Activated B cell treated with CpG ODN at 0.5 μM for 24 hours (primary cell): Measurements from ENCODE around the gene DNAH9. TPM values are rescaled to one million over a fixed set of nuclear protein-coding genes. Genes with fewer than 3 reads are reported as not detected.

ENCODE experiments used
- ATAC-seq: fragments of 200-7000 bp; cut with Tn5 transposase; one replicate; pipeline ENCODE4 v1.10.0; 2021; ENCODE audit warnings: low read depth, mild to moderate bottlenecking, moderate library complexity
- CTCF ChIA-PET: fragments of 350-600 bp; sonication (Branson Sonifier 250); formaldehyde crosslinking; loops from one replicate; lab custom pipeline; 2021; ENCODE audit warnings: antibody characterized with exemption; lab: Charles Lee
- POLR2A ChIA-PET: fragments of 350-600 bp; sonication (Branson Sonifier 250); formaldehyde crosslinking; loops from one replicate; lab custom pipeline; 2021; ENCODE audit warnings: antibody characterized with exemption; lab: Charles Lee
- DNase-seq: peaks from one replicate; pipeline ENCODE4 v3.0.0; 2022
- H3K27ac Mint-ChIP-seq: one replicate; pipeline ENCODE4 v1.8.0; 2020; ENCODE audit warnings: mixed read lengths
- H3K27me3 Mint-ChIP-seq: one replicate; pipeline ENCODE4 v1.8.0; 2021; ENCODE audit warnings: mixed read lengths
- H3K36me3 Mint-ChIP-seq: one replicate; pipeline ENCODE4 v1.8.0; 2021; ENCODE audit warnings: low read depth, mixed read lengths
- H3K4me1 Mint-ChIP-seq: one replicate; pipeline ENCODE4 v1.8.0; 2021; ENCODE audit warnings: mixed read lengths
- H3K4me3 Mint-ChIP-seq: one replicate; pipeline ENCODE4 v1.8.0; 2020; ENCODE audit warnings: mild to moderate bottlenecking, mixed read lengths
- H3K9me3 Mint-ChIP-seq: one replicate; pipeline ENCODE4 v1.8.0; 2020; ENCODE audit warnings: mixed read lengths
- CTCF ChIP-seq: fragments of 200-600 bp; IDR thresholded peaks from one replicate; pipeline ENCODE4 v1.8.0; 2022; ENCODE audit warnings: antibody characterized with exemption, mild to moderate bottlenecking
- intact Hi-C: fragments of 100-400 bp; cut with micrococcal nuclease; formaldehyde crosslinking; loops from one replicate; pipeline ENCODE4 v1.15.1; 2024
- total RNA-seq: library from RNA; stranded (reverse); gene quantifications from 2 replicates; pipeline ENCODE4 v1.2.3, GENCODE V29; 2022

The DNAH9 gene
- total RNA-seq, 1 donor from 2014 or later: not detected

GRCh38 chr17:11779892-11780291, 181.6 kb downstream of the DNAH9 start:
- H3K27me3 Mint-ChIP-seq: no peaks in the 10 kb centered on the region
- TF ChIP-seq CTCF: no peak

GRCh38 chr17:11780621-11781020, 182.4 kb downstream of the DNAH9 start:
- H3K36me3 Mint-ChIP-seq: no peaks in the 10 kb centered on the region
- POLR2A ChIA-PET: no interaction called here

More at GRCh38 chr17:11779892-11780291, 181.6 kb downstream of the DNAH9 start:
- H3K9me3 Mint-ChIP-seq: peaks cover 5% of the 10 kb centered on the region
- intact Hi-C loops: no loop called here
- POLR2A ChIA-PET: no interaction called here
- CTCF ChIA-PET: no interaction called here
- H3K36me3 Mint-ChIP-seq: no peaks in the 10 kb centered on the region
- H3K27ac Mint-ChIP-seq: no peak overlapping the region
- DNase-seq (no peak), ATAC-seq (no peak)
- no peaks in the 10 kb centered on the region for H3K4me1 Mint-ChIP-seq
- no peak overlapping the region for H3K4me3 Mint-ChIP-seq

GRCh38 chr17:11786711-11787438, 188.6 kb downstream of the DNAH9 start:
- ChIA-PET CTCF (no interaction called here), POLR2A (no interaction called here)
- TF ChIP-seq CTCF: no peak
- no peak for ATAC-seq
- no peaks in the 10 kb centered on the region for H3K27me3 Mint-ChIP-seq
- no peak for DNase-seq
- intact Hi-C loops: no loop called here
- H3K36me3 Mint-ChIP-seq: no peaks in the 10 kb centered on the region
- peaks cover 14% of the 10 kb centered on the region for H3K9me3 Mint-ChIP-seq
- H3K4me3 Mint-ChIP-seq: no peak overlapping the region
- H3K27ac Mint-ChIP-seq: no peak overlapping the region
- H3K4me1 Mint-ChIP-seq: no peaks in the 10 kb centered on the region

More at GRCh38 chr17:11780621-11781020, 182.4 kb downstream of the DNAH9 start:
- Mint-ChIP-seq H3K4me3 (no peak overlapping the region), H3K4me1 (no peaks in the 10 kb centered on the region), H3K9me3 (peaks cover 5% of the 10 kb centered on the region), H3K27me3 (no peaks in the 10 kb centered on the region), H3K27ac (no peak overlapping the region)
- intact Hi-C loops: no loop called here
- ATAC-seq (no peak), DNase-seq (no peak)
- no peak for TF ChIP-seq CTCF
- CTCF ChIA-PET: no interaction called here

- TF ChIP-seq CTCF: no peak
- Mint-ChIP-seq H3K9me3 (peaks cover 3% of the 10 kb centered on the region), H3K27me3 (no peaks in the 10 kb centered on the region)
Observed at GRCh38 chr17:11795906-11796305, 197.6 kb downstream of the DNAH9 start.

GRCh38 chr17:11797803-11798202, 199.5 kb downstream of the DNAH9 start:
- H3K4me1 Mint-ChIP-seq: no peaks in the 10 kb centered on the region
- no peak overlapping the region for H3K27ac Mint-ChIP-seq
- no peak overlapping the region for H3K4me3 Mint-ChIP-seq
- ChIA-PET CTCF (no interaction called here), POLR2A (interaction anchor here (0.6 kb wide), 1 partner anchor 1525 kb away, joined by 4 read pairs; no protein-coding TSS in a partner anchor)
- no peak for TF ChIP-seq CTCF
- peaks cover 3% of the 10 kb centered on the region for H3K9me3 Mint-ChIP-seq
- DNase-seq (no peak), ATAC-seq (no peak)
- no peaks in the 10 kb centered on the region for H3K36me3 Mint-ChIP-seq
- intact Hi-C loops: no loop called here
- no peaks in the 10 kb centered on the region for H3K27me3 Mint-ChIP-seq

More at GRCh38 chr17:11795906-11796305, 197.6 kb downstream of the DNAH9 start:
- ATAC-seq: no peak
- intact Hi-C loops: no loop called here
- H3K4me1 Mint-ChIP-seq: no peaks in the 10 kb centered on the region
- DNase-seq: no peak
- H3K27ac Mint-ChIP-seq: no peak overlapping the region
- CTCF ChIA-PET: no interaction called here
- H3K4me3 Mint-ChIP-seq: no peak overlapping the region
- H3K36me3 Mint-ChIP-seq: no peaks in the 10 kb centered on the region
- POLR2A ChIA-PET: no interaction called here
